HepG2 (cell line): Measurements from ENCODE around the gene CEP250. TPM values are rescaled to one million over a fixed set of nuclear protein-coding genes. Genes with fewer than 3 reads are reported as not detected.

Experiments used
- GZF1 ChIP-seq: sonication (generic); formaldehyde crosslinking; IDR thresholded peaks from 2 replicates; pipeline ENCODE4 v1.5.1; 2020; ENCODE audit warnings: mild to moderate bottlenecking, missing genetic modification reagents
- MBD4 ChIP-seq: IDR thresholded peaks from 2 replicates; pipeline ENCODE4 v1.6.1; 2012; ENCODE audit warnings: low read length, inconsistent platforms, borderline replicate concordance
- MTF1 ChIP-seq: sonication (generic); formaldehyde crosslinking; IDR thresholded peaks from 2 replicates; pipeline ENCODE4 v1.5.0; 2020; ENCODE audit warnings: missing genetic modification reagents
- NFIB ChIP-seq: sonication (generic); formaldehyde crosslinking; IDR thresholded peaks from 2 replicates; pipeline ENCODE4 v1.9.0; 2021; ENCODE audit warnings: missing genetic modification reagents, mild to moderate bottlenecking, borderline replicate concordance
- SIN3A ChIP-seq: IDR thresholded peaks from 2 replicates; pipeline ENCODE4 v1.6.1; 2011; ENCODE audit warnings: low read depth, mild to moderate bottlenecking, control low read depth, low read length, borderline replicate concordance
- U2AF1 ChIP-seq: fragments of 200-400 bp; formaldehyde crosslinking; optimal IDR thresholded peaks from 2 replicates; pipeline ENCODE3; 2017; ENCODE audit warnings: mild to moderate bottlenecking, low read depth, low read length
- ZFY ChIP-seq: sonication (generic); formaldehyde crosslinking; IDR thresholded peaks from 2 replicates; pipeline ENCODE4 v1.4.0; 2020; ENCODE audit warnings: missing genetic modification reagents
- ZNF253 ChIP-seq: sonication (generic); formaldehyde crosslinking; IDR thresholded peaks from 2 replicates; pipeline ENCODE4 v1.8.0; 2022; ENCODE audit warnings: mild to moderate bottlenecking, missing genetic modification reagents, borderline replicate concordance
- ZNF557 ChIP-seq: sonication (generic); formaldehyde crosslinking; IDR thresholded peaks from 2 replicates; pipeline ENCODE4 v1.4.0; 2020; ENCODE audit warnings: missing genetic modification reagents
- ZNF614 ChIP-seq: IDR thresholded peaks from 2 replicates; pipeline ENCODE4 v1.6.1; 2018; ENCODE audit warnings: missing biosample characterization, missing genetic modification reagents, inconsistent platforms, borderline replicate concordance
- ZNF749 ChIP-seq: sonication (generic); formaldehyde crosslinking; IDR thresholded peaks from 2 replicates; pipeline ENCODE4 v1.8.0; 2022; ENCODE audit warnings: mild to moderate bottlenecking, missing genetic modification reagents, moderate library complexity, borderline replicate concordance
- ZNF781 ChIP-seq: sonication (generic); formaldehyde crosslinking; IDR thresholded peaks from 2 replicates; pipeline ENCODE4 v1.5.1; 2020; ENCODE audit warnings: borderline replicate concordance, mild to moderate bottlenecking, missing genetic modification reagents; ENCODE audit errors: not compliant biosample characterization
- ZSCAN25 ChIP-seq: sonication (generic); formaldehyde crosslinking; IDR thresholded peaks from 2 replicates; pipeline ENCODE4 v1.8.0; 2022; ENCODE audit warnings: mild to moderate bottlenecking, missing genetic modification reagents
- polyA plus RNA-seq, 8 experiments: library from polyadenylated mRNA; depleted of rRNA in 3 of 8; stranded (reverse) in 7 of 8; unstranded in 1 of 8; fragments of >200 nt; fragmentation: Illumina TruSeq in 4 of 8; extraction: Trizol in 4 of 8; gene quantifications; 2 replicates each; pipeline versions ENCODE4 v1.2.1 to v1.2.3, GENCODE V29; 2011 to 2016; ENCODE audit warnings: low read depth in 4 of 8, missing spikeins in 1 of 8, mixed read lengths in 1 of 8; ENCODE audit not compliant: insufficient read depth in 1 of 8
- total RNA-seq, 5 experiments: library from RNA; depleted of rRNA; stranded (reverse); fragments of >200 nt; fragmentation: Illumina TruSeq; extraction: Trizol; gene quantifications; 2 replicates each; pipeline ENCODE4 v1.2.3, GENCODE V29; 2016; ENCODE audit warnings: low read depth in 1 of 5
- TF ChIP-seq, protein P1 (sequence below): sonication (generic); formaldehyde crosslinking; IDR thresholded peaks from 2 replicates; pipeline ENCODE4 v1.4.0; 2020; ENCODE audit warnings: mild to moderate bottlenecking, missing genetic modification reagents
- TF ChIP-seq, protein P2 (sequence below), 2 experiments: sonication (generic) in 1 of 2; formaldehyde crosslinking in 1 of 2; IDR thresholded peaks; 2 replicates each; pipeline versions ENCODE4 v1.6.1 to v1.9.0; 2014 to 2022; ENCODE audit warnings: antibody characterized with exemption in 1 of 2, borderline replicate concordance in 1 of 2, inconsistent platforms in 1 of 2, low read depth in 1 of 2, missing genetic modification reagents in 1 of 2

The CEP250 gene
- total and polyA plus RNA-seq, 2 of the 13 experiments (the other 11 are each of a cell fraction or from before 2014, with no cell fraction given): 28.8 to 55.3 TPM

DNA sequence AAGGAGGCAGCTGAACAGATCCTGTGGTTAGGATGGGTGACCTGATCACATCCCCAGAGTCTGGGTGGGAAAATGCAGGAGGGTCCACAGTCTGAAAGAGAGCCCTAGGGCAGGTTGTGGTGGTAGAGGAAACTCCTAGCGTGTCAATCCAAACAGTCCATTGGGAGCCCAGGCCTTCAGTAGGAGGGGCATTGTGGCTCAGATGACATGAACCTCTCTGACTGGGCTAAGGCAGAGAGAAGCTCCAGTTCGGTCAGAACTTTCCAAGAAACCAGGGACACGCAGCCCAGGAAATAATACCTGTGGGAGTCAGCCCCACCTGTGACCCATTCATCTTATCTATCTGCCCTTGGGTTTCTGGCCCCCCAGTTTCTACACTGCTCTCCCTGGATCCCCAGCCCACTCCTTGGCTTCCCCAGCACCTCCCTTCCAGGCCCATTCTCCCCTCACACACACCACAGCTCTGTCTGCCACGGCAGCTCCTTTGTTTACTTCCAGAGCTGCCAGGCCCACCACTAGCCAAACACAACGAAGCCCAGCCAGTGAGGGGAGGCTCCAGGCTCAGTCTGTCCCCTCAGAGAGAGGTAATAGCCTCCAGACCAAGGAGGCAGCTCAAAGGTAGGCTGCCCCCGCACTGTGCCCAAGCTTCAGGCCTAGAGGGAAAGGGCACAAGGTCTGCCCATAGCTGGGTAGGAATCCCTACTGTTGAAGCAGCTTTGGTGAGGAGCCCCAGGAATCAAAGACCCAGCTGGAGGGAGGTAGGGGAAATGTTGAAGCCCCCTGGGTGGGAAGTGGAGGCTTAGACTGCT is 23.6 kb upstream of the CEP250 start (continued):
- TF ChIP-seq, protein P1, sequence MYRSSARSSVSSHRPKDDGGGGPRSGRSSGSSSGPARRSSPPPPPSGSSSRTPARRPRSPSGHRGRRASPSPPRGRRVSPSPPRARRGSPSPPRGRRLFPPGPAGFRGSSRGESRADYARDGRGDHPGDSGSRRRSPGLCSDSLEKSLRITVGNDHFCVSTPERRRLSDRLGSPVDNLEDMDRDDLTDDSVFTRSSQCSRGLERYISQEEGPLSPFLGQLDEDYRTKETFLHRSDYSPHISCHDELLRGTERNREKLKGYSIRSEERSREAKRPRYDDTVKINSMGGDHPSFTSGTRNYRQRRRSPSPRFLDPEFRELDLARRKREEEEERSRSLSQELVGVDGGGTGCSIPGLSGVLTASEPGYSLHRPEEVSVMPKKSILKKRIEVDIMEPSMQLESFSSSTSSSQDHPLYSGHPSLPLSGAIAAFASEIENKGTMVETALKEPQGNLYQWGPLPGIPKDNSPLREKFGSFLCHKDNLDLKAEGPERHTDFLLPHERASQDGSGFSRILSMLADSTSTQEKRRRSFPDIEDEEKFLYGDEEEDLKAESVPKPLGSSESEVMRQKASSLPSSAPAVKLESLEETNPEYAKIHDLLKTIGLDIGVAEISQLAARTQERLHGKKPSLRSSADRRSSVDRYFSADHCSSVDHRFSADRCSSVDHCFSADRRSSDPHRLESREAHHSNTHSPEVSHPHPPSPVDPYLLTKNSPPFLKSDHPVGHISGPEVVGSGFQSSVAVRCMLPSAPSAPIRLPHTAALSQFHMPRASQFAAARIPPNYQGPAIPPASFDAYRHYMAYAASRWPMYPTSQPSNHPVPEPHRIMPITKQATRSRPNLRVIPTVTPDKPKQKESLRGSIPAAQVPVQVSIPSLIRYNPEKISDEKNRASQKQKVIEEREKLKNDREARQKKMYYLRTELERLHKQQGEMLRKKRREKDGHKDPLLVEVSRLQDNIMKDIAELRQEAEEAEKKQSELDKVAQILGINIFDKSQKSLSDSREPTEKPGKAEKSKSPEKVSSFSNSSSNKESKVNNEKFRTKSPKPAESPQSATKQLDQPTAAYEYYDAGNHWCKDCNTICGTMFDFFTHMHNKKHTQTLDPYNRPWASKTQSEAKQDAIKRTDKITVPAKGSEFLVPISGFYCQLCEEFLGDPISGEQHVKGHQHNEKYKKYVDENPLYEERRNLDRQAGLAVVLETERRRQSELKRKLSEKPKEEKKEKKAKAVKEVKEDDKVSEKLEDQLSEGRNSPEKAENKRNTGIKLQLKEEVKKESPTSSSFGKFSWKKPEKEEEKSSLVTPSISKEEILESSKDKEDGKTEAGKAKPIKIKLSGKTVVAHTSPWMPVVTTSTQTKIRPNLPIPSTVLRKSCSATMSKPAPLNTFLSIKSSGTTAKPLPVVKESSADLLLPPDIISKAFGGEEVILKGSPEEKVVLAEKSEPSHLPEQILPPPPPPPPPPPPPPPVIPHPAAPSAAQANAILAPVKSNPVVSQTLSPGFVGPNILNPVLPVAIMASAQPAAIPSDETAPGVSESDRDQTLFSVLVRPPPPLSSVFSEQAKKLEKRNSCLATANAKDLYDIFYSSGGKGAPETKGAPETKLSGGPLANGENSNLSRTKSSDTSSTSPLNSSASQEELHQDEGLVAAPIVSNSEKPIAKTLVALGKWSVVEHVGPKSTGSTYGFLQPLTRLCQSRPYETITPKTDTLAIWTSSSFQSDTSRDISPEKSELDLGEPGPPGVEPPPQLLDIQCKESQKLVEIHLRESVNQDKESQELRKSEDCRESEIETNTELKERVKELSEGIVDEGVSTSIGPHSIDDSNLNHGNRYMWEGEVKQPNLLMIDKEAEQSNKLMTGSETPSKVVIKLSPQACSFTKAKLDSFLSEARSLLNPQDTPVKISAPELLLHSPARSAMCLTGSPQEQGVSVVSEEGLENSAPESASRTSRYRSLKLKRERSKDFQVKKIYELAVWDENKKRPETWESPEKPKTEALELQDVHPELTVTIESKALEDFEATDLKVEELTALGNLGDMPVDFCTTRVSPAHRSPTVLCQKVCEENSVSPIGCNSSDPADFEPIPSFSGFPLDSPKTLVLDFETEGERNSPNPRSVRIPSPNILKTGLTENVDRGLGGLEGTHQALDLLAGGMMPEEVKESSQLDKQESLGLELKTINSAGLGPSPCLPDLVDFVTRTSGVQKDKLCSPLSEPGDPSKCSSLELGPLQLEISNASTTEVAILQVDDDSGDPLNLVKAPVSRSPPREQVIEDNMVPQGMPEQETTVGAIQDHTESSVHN (CRISPR knock-in tag): no peak; the same call in 1 of the 2 replicates
- TF ChIP-seq ZNF749 (CRISPR knock-in tag): no peak
- no peak for TF ChIP-seq ZFY (CRISPR knock-in tag)
- no peak for TF ChIP-seq GZF1 (CRISPR knock-in tag)
- no peak; the same call in 1 of the 2 replicates for TF ChIP-seq ZSCAN25 (CRISPR knock-in tag)
- no peak for TF ChIP-seq U2AF1
- peak; percentile 17 for TF ChIP-seq ZNF781 (CRISPR knock-in tag)
- TF ChIP-seq, protein P2, sequence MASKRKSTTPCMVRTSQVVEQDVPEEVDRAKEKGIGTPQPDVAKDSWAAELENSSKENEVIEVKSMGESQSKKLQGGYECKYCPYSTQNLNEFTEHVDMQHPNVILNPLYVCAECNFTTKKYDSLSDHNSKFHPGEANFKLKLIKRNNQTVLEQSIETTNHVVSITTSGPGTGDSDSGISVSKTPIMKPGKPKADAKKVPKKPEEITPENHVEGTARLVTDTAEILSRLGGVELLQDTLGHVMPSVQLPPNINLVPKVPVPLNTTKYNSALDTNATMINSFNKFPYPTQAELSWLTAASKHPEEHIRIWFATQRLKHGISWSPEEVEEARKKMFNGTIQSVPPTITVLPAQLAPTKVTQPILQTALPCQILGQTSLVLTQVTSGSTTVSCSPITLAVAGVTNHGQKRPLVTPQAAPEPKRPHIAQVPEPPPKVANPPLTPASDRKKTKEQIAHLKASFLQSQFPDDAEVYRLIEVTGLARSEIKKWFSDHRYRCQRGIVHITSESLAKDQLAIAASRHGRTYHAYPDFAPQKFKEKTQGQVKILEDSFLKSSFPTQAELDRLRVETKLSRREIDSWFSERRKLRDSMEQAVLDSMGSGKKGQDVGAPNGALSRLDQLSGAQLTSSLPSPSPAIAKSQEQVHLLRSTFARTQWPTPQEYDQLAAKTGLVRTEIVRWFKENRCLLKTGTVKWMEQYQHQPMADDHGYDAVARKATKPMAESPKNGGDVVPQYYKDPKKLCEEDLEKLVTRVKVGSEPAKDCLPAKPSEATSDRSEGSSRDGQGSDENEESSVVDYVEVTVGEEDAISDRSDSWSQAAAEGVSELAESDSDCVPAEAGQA (IDR thresholded peaks at IDR 0.05; ENCODE audit: low read depth): no peak
- TF ChIP-seq, protein P2 (CRISPR knock-in tag; IDR thresholded peaks at IDR 0.05; ENCODE audit: borderline replicate concordance): no peak
- no peak for TF ChIP-seq ZNF614 (CRISPR knock-in tag)
- TF ChIP-seq MBD4: no peak
- TF ChIP-seq ZNF253 (CRISPR knock-in tag): no peak
- TF ChIP-seq SIN3A: no peak
- no peak for TF ChIP-seq MTF1 (CRISPR knock-in tag)
- TF ChIP-seq NFIB: no peak
- no peak for TF ChIP-seq ZNF557 (CRISPR knock-in tag)
